Glutamatergic neuron (in vitro differentiated cells): ENCODE measurements around the gene HIVEP3. TPM values are rescaled to one million over a fixed set of nuclear protein-coding genes. Genes with fewer than 3 reads are reported as not detected.
A peak's percentile ranks its signal among the peaks of the same experiment; 100 is the strongest.

Source experiments
- DNase-seq: peaks from one replicate; pipeline ENCODE4 v3.0.0; 2022
- H3K27ac Mint-ChIP-seq: one replicate; pipeline ENCODE4 v1.8.0; 2020; ENCODE audit warnings: mild to moderate bottlenecking, mixed read lengths, inconsistent platforms; ENCODE audit not compliant: unreplicated experiment
- H3K27me3 Mint-ChIP-seq: one replicate; pipeline ENCODE4 v1.8.0; 2020; ENCODE audit warnings: mild to moderate bottlenecking, moderate library complexity, mixed read lengths, inconsistent platforms; ENCODE audit not compliant: unreplicated experiment
- H3K36me3 Mint-ChIP-seq: one replicate; pipeline ENCODE4 v1.8.0; 2020; ENCODE audit warnings: mild to moderate bottlenecking, mixed read lengths, inconsistent platforms; ENCODE audit not compliant: unreplicated experiment
- H3K4me1 Mint-ChIP-seq: one replicate; pipeline ENCODE4 v1.8.0; 2020; ENCODE audit warnings: mild to moderate bottlenecking, low read depth, mixed read lengths, inconsistent platforms; ENCODE audit not compliant: unreplicated experiment
- H3K4me3 Mint-ChIP-seq: one replicate; pipeline ENCODE4 v1.8.0; 2020; ENCODE audit warnings: mild to moderate bottlenecking, mixed read lengths, inconsistent platforms; ENCODE audit not compliant: unreplicated experiment
- H3K9me3 Mint-ChIP-seq: one replicate; pipeline ENCODE4 v1.8.0; 2020; ENCODE audit warnings: mild to moderate bottlenecking, moderate library complexity, mixed read lengths, inconsistent platforms; ENCODE audit not compliant: unreplicated experiment
- CTCF ChIP-seq: fragments of 200-600 bp; sonication (generic); IDR thresholded peaks from one replicate; pipeline ENCODE4 v1.5.0; 2021; ENCODE audit not compliant: partially characterized antibody, unreplicated experiment
- total RNA-seq: library from RNA; stranded (reverse); fragmentation: NEBNext Ultra II Directional; extraction: Animal tissue kit (Norgen Biotek cat#: 25700); gene quantifications from one replicate; pipeline ENCODE4 v1.2.1, GENCODE V29; 2021; ENCODE audit not compliant: unreplicated experiment

HIVEP3 gene
- total RNA-seq, 1 donor from 2014 or later, result 15.1 TPM

GRCh38 chr1:41812453-41812852, 106.3 kb downstream of the HIVEP3 start:
- no peak overlapping the region for H3K27ac Mint-ChIP-seq
- peaks cover 6% of the 10 kb centered on the region for H3K27me3 Mint-ChIP-seq
- peaks cover 4% of the 10 kb centered on the region for H3K4me1 Mint-ChIP-seq
- H3K36me3 Mint-ChIP-seq, result no peaks in the 10 kb centered on the region
- no peak for DNase-seq
- TF ChIP-seq CTCF, result no peak
- H3K9me3 Mint-ChIP-seq, result peaks cover 2% of the 10 kb centered on the region
- H3K4me3 Mint-ChIP-seq, result no peak overlapping the region

DNA sequence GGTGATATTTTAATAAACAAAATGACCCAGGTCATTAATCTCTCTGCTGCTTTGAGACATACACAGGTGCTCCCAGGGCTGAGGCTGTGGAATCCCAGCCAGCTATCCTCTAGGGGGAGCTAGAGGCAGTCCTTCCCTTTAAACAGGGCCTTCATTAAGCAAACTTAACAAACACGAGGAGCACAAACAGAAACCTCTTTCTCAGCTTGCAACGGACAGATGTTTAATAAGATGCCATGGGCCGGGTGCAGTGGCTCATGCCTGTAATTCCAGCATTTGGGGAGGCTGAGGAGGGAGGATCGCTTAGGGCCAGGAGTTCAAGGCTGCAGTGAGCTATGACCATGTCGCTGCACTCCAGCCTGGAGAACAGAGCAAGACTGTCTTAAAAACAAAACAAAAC, 106.7 kb downstream of the HIVEP3 start:
- Mint-ChIP-seq H3K4me3 (no peak overlapping the region), H3K9me3 (peaks cover under 1% of the 10 kb centered on the region), H3K36me3 (no peaks in the 10 kb centered on the region), H3K27me3 (peaks cover 8% of the 10 kb centered on the region), H3K4me1 (peaks cover 4% of the 10 kb centered on the region), H3K27ac (no peak overlapping the region)
- TF ChIP-seq CTCF, result peak; percentile 64
- peak; percentile 57 for DNase-seq

- H3K36me3 Mint-ChIP-seq, result no peaks in the 10 kb centered on the region
- H3K4me1 Mint-ChIP-seq, result peaks cover 4% of the 10 kb centered on the region
- no peak overlapping the region for H3K27ac Mint-ChIP-seq
- TF ChIP-seq CTCF, result no peak
- no peaks in the 10 kb centered on the region for H3K9me3 Mint-ChIP-seq
- no peak for DNase-seq
- H3K27me3 Mint-ChIP-seq, result peaks cover 8% of the 10 kb centered on the region
- H3K4me3 Mint-ChIP-seq, result no peak overlapping the region
Observed at GRCh38 chr1:41811051-41811795, 107.5 kb downstream of the HIVEP3 start.

DNA sequence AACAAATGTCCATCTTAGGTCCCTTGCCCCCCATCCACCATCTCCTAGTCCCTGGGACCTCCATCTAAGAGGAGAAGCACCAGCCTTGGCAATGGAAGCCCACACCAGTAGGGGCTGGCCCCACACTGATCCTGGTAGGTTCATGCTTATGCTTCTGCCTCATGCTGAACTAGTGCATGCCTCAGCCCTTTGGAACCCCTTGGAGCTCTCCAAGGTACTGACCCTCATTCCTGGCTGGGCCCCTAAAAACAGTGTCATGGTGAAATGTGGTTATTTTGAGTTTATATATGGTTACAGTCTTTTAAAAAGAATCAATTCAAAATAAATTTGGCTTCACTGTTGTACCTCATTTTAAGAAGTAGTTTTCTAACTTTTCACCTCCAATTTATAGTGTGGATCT, 108.3 kb downstream of the HIVEP3 start:
- DNase-seq, result no peak

More for the DNA sequence above, 108.3 kb downstream of the HIVEP3 start:
- H3K27me3 Mint-ChIP-seq, result peaks cover 8% of the 10 kb centered on the region
- no peaks in the 10 kb centered on the region for H3K9me3 Mint-ChIP-seq
- no peak for TF ChIP-seq CTCF
- no peaks in the 10 kb centered on the region for H3K36me3 Mint-ChIP-seq
- H3K4me1 Mint-ChIP-seq, result peaks cover 4% of the 10 kb centered on the region
- H3K27ac Mint-ChIP-seq, result no peak overlapping the region
- no peak overlapping the region for H3K4me3 Mint-ChIP-seq
